Cardiac septum (tissue), 1 donor: ENCODE data around the gene PLEKHH3. TPM values are rescaled to one million over a fixed set of nuclear protein-coding genes. Genes with fewer than 3 reads are reported as not detected.

Experiments used
- microRNA-seq: library from miRNA; unstranded; fragments of <30 nt; microRNA quantifications from one replicate; pipeline ENCODE4 v1.2.0, GENCODE V29; 2020
- total RNA-seq: library from RNA; stranded (reverse); fragmentation: NEBNext Ultra II Directional; extraction: Animal tissue kit (Norgen Biotek cat#: 25700); gene quantifications from one replicate; pipeline ENCODE4 v1.2.1, GENCODE V29; 2021
- donor health status: DM: no; HTN: no; CAD: no.

The PLEKHH3 gene
- total RNA-seq, 1 donor from 2014 or later = 20.2 TPM

Small RNA genes lying within 50 kb of the gene (microRNA-seq; reads per million reads assigned to microRNA genes)
- gene MIR6780A = not detected

Other genes starting within 250 kb of the PLEKHH3 start
- gene ATP6V0A1, start 218.1 kb downstream of the PLEKHH3 start, total RNA-seq = 40.3 TPM
- 12.1 TPM for gene NAGLU, start 140.8 kb downstream of the PLEKHH3 start, total RNA-seq
- 0.83 TPM for gene HSD17B1, start 124.1 kb downstream of the PLEKHH3 start, total RNA-seq
- 33.4 TPM for gene COASY, start 114.8 kb downstream of the PLEKHH3 start, total RNA-seq
- gene MLX, start 109.9 kb downstream of the PLEKHH3 start, total RNA-seq = 43.1 TPM
- gene PSMC3IP, start 99.3 kb downstream of the PLEKHH3 start, total RNA-seq = 1.8 TPM
- gene RETREG3, start 67.6 kb downstream of the PLEKHH3 start, total RNA-seq = 21.3 TPM
- 45.6 TPM for gene TUBG1, start 67.3 kb downstream of the PLEKHH3 start, total RNA-seq
- 21.9 TPM for gene TUBG2, start 17.7 kb downstream of the PLEKHH3 start, total RNA-seq
- gene CCR10, start 4.8 kb upstream of the PLEKHH3 start, total RNA-seq = 1.2 TPM
- 7.0 TPM for gene CNTNAP1, start 5.5 kb upstream of the PLEKHH3 start, total RNA-seq
- 45.4 TPM for gene EZH1, start 68.0 kb upstream of the PLEKHH3 start, total RNA-seq
- 45.8 TPM for gene RAMP2, start 84.2 kb upstream of the PLEKHH3 start, total RNA-seq
- gene VPS25, start 96.5 kb upstream of the PLEKHH3 start, total RNA-seq = 32.3 TPM
- not detected for gene WNK4, start 103.6 kb upstream of the PLEKHH3 start, total RNA-seq
- 61.4 TPM for gene COA3, start 121.7 kb upstream of the PLEKHH3 start, total RNA-seq
- gene CNTD1, start 121.9 kb upstream of the PLEKHH3 start, total RNA-seq = not detected
- gene BECN1, start 147.3 kb upstream of the PLEKHH3 start, total RNA-seq = 84.3 TPM
- gene PSME3, start 156.4 kb upstream of the PLEKHH3 start, total RNA-seq = 66.9 TPM
- gene AOC2, start 167.6 kb upstream of the PLEKHH3 start, total RNA-seq = 0.89 TPM
- 12.9 TPM for gene AOC3, start 174.2 kb upstream of the PLEKHH3 start, total RNA-seq
- not detected for gene G6PC1, start 223.8 kb upstream of the PLEKHH3 start, total RNA-seq